ENCODE data around the gene CD163L1. TPM values are rescaled to one million over a fixed set of nuclear protein-coding genes. Genes with fewer than 3 reads are reported as not detected.

Gene CD163L1
- 1.1 TPM in 2 replicates for total RNA-seq
- long read RNA-seq: 0 reads

- Mint-ChIP-seq H3K27me3 (peaks cover 11% of the 10 kb centered on the region), H3K9me3 (ENCODE audit: low read depth) (peaks cover 8% of the 10 kb centered on the region), H3K4me1 (ENCODE audit: low read depth) (no peaks in the 10 kb centered on the region), H3K36me3 (ENCODE audit: insufficient read depth) (peaks cover 4% of the 10 kb centered on the region), H3K4me3 (ENCODE audit: low read depth) (no peak within 1 kb of the TSS), H3K27ac (no peak within 1 kb of the TSS)
- TF ChIP-seq, protein P1, sequence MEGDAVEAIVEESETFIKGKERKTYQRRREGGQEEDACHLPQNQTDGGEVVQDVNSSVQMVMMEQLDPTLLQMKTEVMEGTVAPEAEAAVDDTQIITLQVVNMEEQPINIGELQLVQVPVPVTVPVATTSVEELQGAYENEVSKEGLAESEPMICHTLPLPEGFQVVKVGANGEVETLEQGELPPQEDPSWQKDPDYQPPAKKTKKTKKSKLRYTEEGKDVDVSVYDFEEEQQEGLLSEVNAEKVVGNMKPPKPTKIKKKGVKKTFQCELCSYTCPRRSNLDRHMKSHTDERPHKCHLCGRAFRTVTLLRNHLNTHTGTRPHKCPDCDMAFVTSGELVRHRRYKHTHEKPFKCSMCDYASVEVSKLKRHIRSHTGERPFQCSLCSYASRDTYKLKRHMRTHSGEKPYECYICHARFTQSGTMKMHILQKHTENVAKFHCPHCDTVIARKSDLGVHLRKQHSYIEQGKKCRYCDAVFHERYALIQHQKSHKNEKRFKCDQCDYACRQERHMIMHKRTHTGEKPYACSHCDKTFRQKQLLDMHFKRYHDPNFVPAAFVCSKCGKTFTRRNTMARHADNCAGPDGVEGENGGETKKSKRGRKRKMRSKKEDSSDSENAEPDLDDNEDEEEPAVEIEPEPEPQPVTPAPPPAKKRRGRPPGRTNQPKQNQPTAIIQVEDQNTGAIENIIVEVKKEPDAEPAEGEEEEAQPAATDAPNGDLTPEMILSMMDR (IDR thresholded peaks at IDR 0.05; ENCODE audit: unreplicated experiment): no peak
- DNase-seq (ENCODE audit: low spot score, unreplicated experiment): no peak
Observed at GRCh38 chr12:7444076-7444475, at the start of gene CD163L1. Gene CD163L1 (minus strand): TSS chr12:7444153. CDS start chr12:7444127, 26 bp downstream.

GRCh38 chr12:7493006-7493405 lies 49.1 kb upstream of the CD163L1 start:
- TF ChIP-seq, protein P1 (IDR thresholded peaks at IDR 0.05; ENCODE audit: unreplicated experiment): no peak
- Mint-ChIP-seq H3K9me3 (ENCODE audit: low read depth) (peaks cover 7% of the 10 kb centered on the region), H3K4me3 (ENCODE audit: low read depth) (no peak overlapping the region), H3K4me1 (ENCODE audit: low read depth) (peaks cover 17% of the 10 kb centered on the region), H3K27me3 (no peaks in the 10 kb centered on the region), H3K27ac (no peak overlapping the region), H3K36me3 (ENCODE audit: insufficient read depth) (no peaks in the 10 kb centered on the region)
- no peak for DNase-seq (ENCODE audit: low spot score, unreplicated experiment)

GRCh38 chr12:7486512-7486911 lies 42.6 kb upstream of the CD163L1 start:
- H3K27ac Mint-ChIP-seq: no peak overlapping the region
- DNase-seq (ENCODE audit: low spot score, unreplicated experiment): no peak
- no peaks in the 10 kb centered on the region for H3K9me3 Mint-ChIP-seq (ENCODE audit: low read depth)
- H3K36me3 Mint-ChIP-seq (ENCODE audit: insufficient read depth): no peaks in the 10 kb centered on the region
- H3K4me3 Mint-ChIP-seq (ENCODE audit: low read depth): no peak overlapping the region
- no peaks in the 10 kb centered on the region for H3K4me1 Mint-ChIP-seq (ENCODE audit: low read depth)
- TF ChIP-seq, protein P1 (IDR thresholded peaks at IDR 0.05; ENCODE audit: unreplicated experiment): no peak
- no peaks in the 10 kb centered on the region for H3K27me3 Mint-ChIP-seq

GRCh38 chr12:7485095-7485494 lies 41.1 kb upstream of the CD163L1 start:
- no peaks in the 10 kb centered on the region for H3K36me3 Mint-ChIP-seq (ENCODE audit: insufficient read depth)
- no peaks in the 10 kb centered on the region for H3K27me3 Mint-ChIP-seq
- H3K4me1 Mint-ChIP-seq (ENCODE audit: low read depth): no peaks in the 10 kb centered on the region
- TF ChIP-seq, protein P1 (IDR thresholded peaks at IDR 0.05; ENCODE audit: unreplicated experiment): no peak
- no peak overlapping the region for H3K27ac Mint-ChIP-seq
- no peaks in the 10 kb centered on the region for H3K9me3 Mint-ChIP-seq (ENCODE audit: low read depth)
- no peak overlapping the region for H3K4me3 Mint-ChIP-seq (ENCODE audit: low read depth)
- no peak for DNase-seq (ENCODE audit: low spot score, unreplicated experiment)

- H3K4me3 Mint-ChIP-seq (ENCODE audit: low read depth): no peak overlapping the region
- H3K36me3 Mint-ChIP-seq (ENCODE audit: insufficient read depth): no peaks in the 10 kb centered on the region
- no peak for DNase-seq (ENCODE audit: low spot score, unreplicated experiment)
- H3K27ac Mint-ChIP-seq: no peak overlapping the region
- H3K4me1 Mint-ChIP-seq (ENCODE audit: low read depth): no peaks in the 10 kb centered on the region
- no peaks in the 10 kb centered on the region for H3K27me3 Mint-ChIP-seq
- TF ChIP-seq, protein P1 (IDR thresholded peaks at IDR 0.05; ENCODE audit: unreplicated experiment): no peak
- no peaks in the 10 kb centered on the region for H3K9me3 Mint-ChIP-seq (ENCODE audit: low read depth)
Observed at GRCh38 chr12:7483343-7483742, 39.4 kb upstream of the CD163L1 start.
